ENCODE results near the gene AURKAIP1. TPM values are rescaled to one million over a fixed set of nuclear protein-coding genes. Genes with fewer than 3 reads are reported as not detected.

The AURKAIP1 gene
- total RNA-seq, 2 donors from 2014 or later, result 152 to 161 TPM

- no peak for TF ChIP-seq POLR2A (IDR thresholded peaks at IDR 0.05)
- no peak for TF ChIP-seq POLR2AphosphoS5 (IDR thresholded peaks at IDR 0.05)
- no peak for TF ChIP-seq CTCF (IDR thresholded peaks at IDR 0.05)
- no peak overlapping the region for H3K27ac ChIP-seq
- H3K9me3 ChIP-seq, result no peaks in the 10 kb centered on the region
- 52% methylated on average over 19 of the region's 19 CpGs for WGBS
- H3K36me3 ChIP-seq, result peaks cover 8 to 10% of the 10 kb centered on the region in 2 donors
- peaks cover 15% of the 10 kb centered on the region for H3K4me1 ChIP-seq (replicated peaks)
- H3K27me3 ChIP-seq (replicated peaks; ENCODE audit: insufficient read depth), result no peaks in the 10 kb centered on the region
- H3K4me3 ChIP-seq, result peak overlapping the region; percentile 92 to 96
- no peak for DNase-seq (ENCODE audit: low spot score)
- intact Hi-C loops (cut with DNase I), result no loop called here
Measured at GRCh38 chr1:1397839-1398523, 23.0 kb upstream of the AURKAIP1 start.

- Histone ChIP-seq H3K9me3 (no peaks in the 10 kb centered on the region), H3K4me3 (no peak overlapping the region), H3K27me3 (replicated peaks; ENCODE audit: insufficient read depth) (no peaks in the 10 kb centered on the region), H3K27ac (no peak overlapping the region), H3K4me1 (replicated peaks) (peaks cover 10% of the 10 kb centered on the region), H3K36me3 (peaks cover 13 to 31% of the 10 kb centered on the region in 2 donors)
- intact Hi-C loops (cut with DNase I), result no loop called here
- no peak for DNase-seq (ENCODE audit: low spot score)
- no peak for TF ChIP-seq POLR2A (IDR thresholded peaks at IDR 0.05)
- WGBS, result 89% methylated on average over 11 of the region's 11 CpGs
Measured at GRCh38 chr1:1395166-1395565, 20.2 kb upstream of the AURKAIP1 start.

DNA sequence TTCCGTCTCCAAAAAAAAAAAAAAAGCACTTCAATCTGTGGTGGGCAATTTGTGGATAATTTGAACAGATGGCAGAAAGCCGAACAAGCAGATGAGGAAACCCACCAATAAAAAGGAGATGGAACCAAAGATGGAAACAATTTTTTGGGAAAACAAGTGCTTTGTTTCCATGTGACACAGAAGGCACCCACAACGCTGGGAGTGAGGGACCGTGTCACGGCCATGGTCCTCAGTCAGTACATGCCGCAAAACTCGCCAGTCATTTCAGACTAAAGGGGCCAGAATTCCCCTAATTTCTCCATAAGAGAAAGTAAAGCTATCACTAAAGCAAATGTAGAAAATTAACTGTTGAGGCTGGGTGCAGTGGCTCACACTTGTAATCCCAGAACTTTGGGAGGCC, 19.1 kb upstream of the AURKAIP1 start:
- DNase-seq (ENCODE audit: low spot score), result no peak
- Histone ChIP-seq H3K36me3 (peaks cover 21 to 41% of the 10 kb centered on the region in 2 donors), H3K9me3 (no peaks in the 10 kb centered on the region), H3K27ac (no peak overlapping the region), H3K4me3 (no peak overlapping the region), H3K27me3 (replicated peaks; ENCODE audit: insufficient read depth) (no peaks in the 10 kb centered on the region), H3K4me1 (replicated peaks) (peaks cover 8% of the 10 kb centered on the region)
- no peak for TF ChIP-seq POLR2AphosphoS5 (IDR thresholded peaks at IDR 0.05)
- no peak for TF ChIP-seq POLR2A (IDR thresholded peaks at IDR 0.05)
- no peak for TF ChIP-seq CTCF (IDR thresholded peaks at IDR 0.05)
- WGBS, result 94% methylated on average over 7 of the region's 7 CpGs
- intact Hi-C loops (cut with DNase I), result no loop called here

GRCh38 chr1:1393428-1393827, 18.4 kb upstream of the AURKAIP1 start:
- intact Hi-C loops (cut with DNase I), result no loop called here
- Histone ChIP-seq H3K36me3 (peaks cover 21 to 44% of the 10 kb centered on the region in 2 donors), H3K4me1 (replicated peaks) (peaks cover 8% of the 10 kb centered on the region), H3K27me3 (replicated peaks; ENCODE audit: insufficient read depth) (no peaks in the 10 kb centered on the region), H3K4me3 (no peak overlapping the region), H3K27ac (no peak overlapping the region), H3K9me3 (no peaks in the 10 kb centered on the region)
- TF ChIP-seq POLR2AphosphoS5 (IDR thresholded peaks at IDR 0.05), result no peak
- no peak for TF ChIP-seq CTCF (IDR thresholded peaks at IDR 0.05)
- no peak for TF ChIP-seq POLR2A (IDR thresholded peaks at IDR 0.05)
- 92% methylated on average over 10 of the region's 11 CpGs for WGBS
- no peak for DNase-seq (ENCODE audit: low spot score)

- H3K36me3 ChIP-seq, result peaks cover 21 to 44% of the 10 kb centered on the region in 2 donors
- no peak overlapping the region for H3K4me3 ChIP-seq
- 94% methylated on average over 4 of the region's 4 CpGs for WGBS
- no peak overlapping the region for H3K27ac ChIP-seq
- TF ChIP-seq POLR2A (IDR thresholded peaks at IDR 0.05) (no peak), CTCF (IDR thresholded peaks at IDR 0.05) (no peak), POLR2AphosphoS5 (IDR thresholded peaks at IDR 0.05) (no peak)
- DNase-seq (ENCODE audit: low spot score), result no peak
- no peaks in the 10 kb centered on the region for H3K9me3 ChIP-seq
- H3K4me1 ChIP-seq (replicated peaks), result peaks cover 5% of the 10 kb centered on the region
- intact Hi-C loops (cut with DNase I), result no loop called here
- H3K27me3 ChIP-seq (replicated peaks; ENCODE audit: insufficient read depth), result no peaks in the 10 kb centered on the region
Measured at GRCh38 chr1:1393014-1393413, 18.0 kb upstream of the AURKAIP1 start.
